Spleen (tissue), 7 donors: Measurements from ENCODE around the gene DCTPP1.

Experiments
- CTCF ChIP-seq, 11 experiments: fragments of 200-600 bp in 7 of 11; fragments of 450-650 bp in 4 of 11; sonication (generic) in 4 of 11; IDR thresholded peaks in 8 of 11; conservative IDR thresholded peaks in 3 of 11; 1 replicate in 7 of 11; 2 replicates in 4 of 11; pipeline versions ENCODE4 v1.4.0 to v1.8.0; 2016 to 2021; ENCODE audit warnings: antibody characterized with exemption in 11 of 11, inconsistent platforms in 4 of 11, mild to moderate bottlenecking in 1 of 11
- POLR2A ChIP-seq, 3 donors: fragments of 450-650 bp; IDR thresholded peaks; one replicate each; pipeline ENCODE4 v1.5.1; 2017; ENCODE audit warnings: antibody characterized with exemption in 3 of 3, mild to moderate bottlenecking in 1 of 3
- POLR2AphosphoS5 ChIP-seq, 3 donors: sonication (generic); formaldehyde crosslinking; IDR thresholded peaks; one replicate each; pipeline ENCODE4 v1.5.1; 2017; ENCODE audit warnings: antibody characterized with exemption in 3 of 3
- donor health status: DM: no; HTN: no; CAD: no; lungs with moderate emphysema.
- donor health status: DM: no; HTN: no; CAD: no.
- donor health status: DM: no; HTN: no; CAD: no.

DNA sequence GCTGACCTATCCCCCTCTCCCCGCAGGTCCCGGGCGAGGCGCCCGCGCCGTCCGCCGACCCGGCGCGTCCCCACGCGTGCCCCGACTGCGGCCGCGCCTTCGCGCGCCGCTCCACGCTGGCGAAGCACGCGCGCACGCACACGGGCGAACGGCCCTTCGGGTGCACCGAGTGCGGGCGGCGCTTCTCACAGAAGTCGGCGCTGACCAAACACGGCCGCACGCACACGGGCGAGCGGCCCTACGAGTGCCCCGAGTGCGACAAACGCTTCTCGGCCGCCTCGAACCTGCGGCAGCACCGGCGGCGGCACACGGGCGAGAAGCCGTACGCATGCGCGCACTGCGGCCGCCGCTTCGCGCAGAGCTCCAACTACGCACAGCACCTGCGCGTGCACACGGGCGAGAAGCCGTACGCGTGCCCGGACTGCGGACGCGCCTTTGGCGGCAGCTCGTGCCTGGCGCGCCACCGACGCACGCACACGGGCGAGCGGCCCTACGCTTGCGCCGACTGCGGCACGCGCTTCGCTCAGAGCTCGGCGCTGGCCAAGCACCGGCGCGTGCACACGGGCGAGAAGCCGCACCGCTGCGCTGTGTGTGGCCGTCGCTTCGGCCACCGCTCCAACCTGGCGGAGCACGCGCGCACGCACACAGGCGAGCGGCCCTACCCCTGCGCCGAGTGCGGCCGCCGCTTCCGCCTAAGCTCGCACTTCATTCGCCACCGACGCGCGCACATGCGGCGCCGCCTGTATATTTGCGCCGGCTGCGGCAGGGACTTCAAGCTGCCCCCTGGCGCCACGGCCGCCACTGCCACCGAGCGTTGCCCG lies 12.1 kb downstream of the DCTPP1 start:
- peak; percentile 90 to 94 (median 91) for TF ChIP-seq POLR2AphosphoS5 (IDR thresholded peaks at IDR 0.05)
- peak in 9 of 11 experiments; percentile 10 to 48 (median 33) for TF ChIP-seq CTCF (IDR thresholded peaks at IDR 0.05 in 8 of 11, conservative IDR thresholded peaks at IDR 0.05 in 3 of 11)
- peak in 1 of 3 donors; percentile 24 for TF ChIP-seq POLR2A (IDR thresholded peaks at IDR 0.05)
